ENCODE data around the gene AKNA.

AKNA gene

GRCh38 chr9:114299286-114300152 lies 88.3 kb downstream of the AKNA start:
- no peak for DNase-seq

GRCh38 chr9:114296338-114296737 lies 91.4 kb downstream of the AKNA start:
- no peak for DNase-seq

- DNase-seq: no peak
Measured at GRCh38 chr9:114294664-114295063, 93.1 kb downstream of the AKNA start.

DNA sequence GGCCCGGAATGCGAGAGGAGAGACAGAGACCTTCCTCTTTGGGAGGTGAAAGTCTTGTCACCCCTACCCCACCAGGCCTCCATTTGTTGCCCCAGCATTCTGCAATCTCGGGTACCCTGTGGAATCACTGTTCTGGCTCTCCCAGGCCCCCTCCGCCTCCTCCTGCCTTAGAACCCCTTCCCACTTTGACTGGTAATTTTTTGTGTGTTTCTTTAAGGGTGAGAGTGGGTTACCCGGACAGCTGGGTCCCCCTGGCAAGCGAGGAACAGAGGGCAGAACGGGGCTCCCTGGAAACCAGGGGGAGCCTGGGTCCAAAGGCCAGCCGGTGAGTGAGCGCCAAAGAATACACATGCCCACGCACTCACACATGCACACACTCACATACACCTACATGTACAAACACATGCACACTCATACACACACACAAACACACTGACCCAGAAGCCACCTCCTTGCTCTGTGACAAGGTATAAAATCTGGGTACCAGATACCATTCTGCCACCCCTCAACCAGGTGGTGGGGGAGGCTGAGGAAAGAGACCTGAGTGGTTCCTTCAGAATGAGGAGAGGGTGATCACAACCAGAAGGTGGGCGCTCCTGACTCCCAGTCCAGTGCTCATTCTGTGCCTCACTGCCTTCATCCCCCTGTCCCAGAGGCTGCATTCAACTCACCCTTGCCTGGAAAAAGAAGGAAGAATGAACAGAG lies 95.7 kb downstream of the AKNA start:
- DNase-seq: no peak

DNA sequence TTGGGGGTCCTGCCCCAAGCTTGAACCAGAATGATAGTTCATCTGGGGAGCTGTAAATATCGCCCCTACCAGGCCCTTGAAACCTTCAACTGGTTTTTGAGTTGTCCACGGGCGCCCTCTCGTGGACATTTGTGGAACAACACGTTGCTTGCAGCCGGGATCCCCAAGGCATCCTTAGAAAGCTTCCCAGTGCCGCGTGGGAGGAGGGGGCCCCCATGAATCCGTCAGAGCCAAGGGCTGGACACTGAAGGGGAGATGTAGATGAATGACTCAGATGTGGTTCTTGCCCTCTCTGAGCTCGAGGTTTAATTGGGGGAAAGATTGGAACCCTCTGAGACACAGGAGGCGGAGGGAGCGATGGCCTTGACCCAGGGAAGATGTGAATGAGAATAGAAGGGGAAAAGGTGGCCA lies 96.7 kb downstream of the AKNA start:
- peak; percentile 67 for DNase-seq

DNA sequence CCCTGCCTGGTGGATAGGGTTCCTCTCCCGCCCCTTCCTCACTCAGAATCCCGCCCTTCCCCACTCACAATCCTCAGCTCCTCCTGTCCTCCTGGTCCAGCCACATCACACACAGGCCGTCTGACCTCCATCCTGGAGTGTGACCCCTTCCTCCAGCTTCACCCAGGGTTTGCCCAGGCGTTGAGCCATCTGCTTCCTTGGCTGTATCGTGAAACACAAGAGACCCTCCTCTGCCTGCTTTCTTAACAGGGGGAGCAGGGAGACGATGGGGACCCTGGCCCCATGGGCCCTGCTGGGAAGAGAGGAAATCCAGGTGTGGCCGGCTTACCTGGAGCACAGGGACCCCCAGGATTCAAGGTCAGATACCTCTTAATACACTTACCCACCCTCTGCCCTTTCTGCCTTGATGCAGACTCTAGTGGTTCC lies 97.2 kb downstream of the AKNA start:
- DNase-seq: no peak

DNA sequence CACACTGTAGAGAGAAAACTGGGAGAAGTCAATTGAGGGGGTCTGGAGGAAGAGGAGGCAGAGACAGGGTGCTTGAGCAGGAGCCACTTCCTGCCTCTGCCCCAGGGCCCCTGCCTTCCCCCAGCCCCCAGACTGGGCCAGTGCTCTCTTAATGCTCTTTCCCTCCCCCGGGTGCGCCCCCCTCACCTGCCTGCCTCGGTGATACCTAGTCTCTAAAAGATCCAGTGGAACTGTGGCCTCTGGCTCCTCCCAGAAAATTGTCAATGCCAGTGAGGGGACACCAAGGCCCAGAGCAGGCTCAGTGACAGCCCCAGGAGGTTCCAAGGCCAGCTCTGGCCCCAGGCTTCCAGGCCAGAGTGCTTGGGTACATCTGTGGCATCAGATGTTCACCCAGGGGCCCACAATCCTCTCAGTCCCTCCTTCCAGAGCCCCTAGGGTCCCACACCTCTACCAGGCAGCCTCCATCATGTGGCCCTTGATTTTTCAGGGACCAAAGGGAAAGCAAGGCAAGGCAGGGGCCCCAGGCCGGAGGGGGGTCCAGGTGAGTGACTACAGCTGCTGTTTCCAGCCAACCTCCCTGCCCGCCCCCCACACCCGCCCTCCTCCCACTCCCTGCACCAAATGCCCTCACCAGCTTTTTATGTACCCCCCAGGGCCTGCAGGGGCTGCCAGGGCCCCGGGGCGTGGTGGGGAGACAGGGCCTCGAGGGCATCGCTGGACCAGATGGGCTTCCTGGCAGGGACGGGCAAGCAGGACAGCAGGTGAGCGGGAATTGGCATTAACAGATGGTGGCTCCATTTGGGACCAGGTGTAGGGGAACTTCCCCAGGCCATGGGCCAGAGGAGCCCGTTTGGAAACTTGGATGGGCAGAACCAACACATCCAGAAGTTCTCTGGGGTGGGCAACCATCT lies 98.0 kb downstream of the AKNA start:
- DNase-seq: no peak

DNA sequence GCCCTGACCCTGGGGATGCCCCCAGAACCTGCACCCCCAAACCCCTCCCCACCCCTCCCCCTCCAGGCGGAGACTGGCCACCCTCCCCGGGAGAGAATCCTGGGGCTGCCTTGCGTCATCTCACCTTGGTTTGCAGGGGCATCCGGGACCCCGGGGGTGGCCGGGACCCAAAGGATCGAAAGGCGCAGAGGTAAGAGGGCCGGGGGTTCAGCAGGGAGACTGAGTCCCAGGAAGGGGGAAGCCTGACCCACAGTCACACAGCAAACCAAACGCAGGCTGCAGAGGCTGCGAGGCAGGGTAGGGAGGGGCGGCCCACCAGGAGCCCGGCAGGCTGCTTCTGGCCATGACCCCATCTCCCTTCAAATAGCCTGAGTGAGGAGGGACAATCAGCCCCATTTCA lies 98.7 kb downstream of the AKNA start:
- no peak for DNase-seq

DNA sequence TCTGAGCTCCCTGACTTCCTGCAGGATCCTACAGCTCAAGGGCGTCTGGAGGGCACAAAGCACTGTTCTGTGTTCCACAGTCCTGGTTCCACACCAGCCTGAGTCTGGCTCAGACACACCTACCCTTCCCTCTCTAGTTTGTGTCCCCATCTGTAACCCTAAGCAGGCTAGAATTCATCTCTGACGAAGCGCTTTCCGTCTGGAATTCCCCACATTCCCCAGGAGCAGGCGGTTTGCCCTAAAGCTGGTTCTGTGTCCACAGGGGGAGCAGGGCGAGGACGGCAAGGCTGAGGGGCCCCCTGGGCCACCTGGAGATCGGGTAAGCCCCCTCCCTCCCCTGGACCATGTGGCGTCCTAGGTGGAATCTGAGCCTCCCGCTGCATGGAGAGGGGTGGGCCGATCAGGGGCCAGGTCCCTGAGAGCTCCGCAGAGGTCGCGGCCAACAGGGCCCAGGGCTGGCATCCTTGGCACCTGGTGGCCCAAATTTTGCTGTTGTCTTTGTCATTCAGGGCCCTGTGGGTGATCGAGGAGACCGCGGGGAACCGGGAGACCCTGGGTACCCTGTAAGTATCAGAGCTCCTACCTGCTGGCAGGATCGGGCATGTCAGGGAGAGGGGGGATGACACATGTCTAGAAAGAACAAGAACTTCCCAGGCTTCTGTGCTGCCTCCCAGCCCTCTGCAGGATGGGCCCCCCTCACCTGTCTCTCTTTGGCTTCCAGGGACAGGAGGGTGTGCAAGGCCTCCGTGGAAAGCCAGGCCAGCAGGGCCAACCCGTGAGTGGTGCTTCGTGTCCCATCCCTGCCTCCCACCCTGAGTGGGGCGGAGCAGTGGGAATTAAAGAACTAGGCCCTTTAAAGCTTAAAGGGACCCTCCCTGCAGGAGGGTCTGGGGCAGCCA lies 99.3 kb downstream of the AKNA start:
- no peak for DNase-seq

- no peak for DNase-seq
Measured at GRCh38 chr9:114287763-114288192, 100.0 kb downstream of the AKNA start.

DNA sequence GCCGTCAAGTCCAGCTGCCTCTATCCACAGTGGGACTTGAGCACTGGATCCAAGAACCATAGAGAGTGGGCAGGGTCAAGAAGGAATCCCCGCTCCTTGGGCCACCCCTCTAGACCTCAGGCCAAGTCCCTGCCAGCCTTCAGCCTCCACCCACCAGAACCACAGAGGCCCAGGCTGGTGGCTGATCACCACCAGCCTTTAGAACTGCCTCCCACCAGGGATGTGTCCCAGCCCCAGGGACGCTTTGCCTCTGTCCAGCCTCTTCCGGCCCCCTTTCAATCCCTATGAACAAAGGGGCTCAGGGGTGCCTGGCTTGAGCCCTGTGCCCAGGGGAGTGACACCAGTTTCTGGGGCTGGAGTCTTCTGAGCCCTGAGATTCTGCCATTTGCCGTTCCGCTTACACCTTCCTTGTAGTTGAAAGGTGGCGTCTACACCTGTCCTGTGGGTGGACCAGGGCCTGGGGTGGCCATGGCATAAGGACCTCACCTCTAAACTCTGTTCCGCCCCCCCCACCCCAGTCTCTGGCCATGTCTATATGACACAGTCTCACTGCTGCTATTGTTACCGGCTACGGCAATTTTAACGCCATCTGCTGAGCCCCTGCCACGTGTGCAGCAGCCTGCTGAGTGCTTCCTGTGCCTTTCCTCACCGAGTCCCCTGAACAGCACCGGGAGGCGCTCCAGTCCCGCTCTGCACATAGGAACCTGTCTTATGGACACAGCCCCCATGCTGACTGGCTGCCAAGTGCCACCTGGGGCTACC lies 100.6 kb downstream of the AKNA start:
- DNase-seq: no peak

- DNase-seq: no peak
Measured at GRCh38 chr9:114286146-114286679, 101.6 kb downstream of the AKNA start.

GRCh38 chr9:114285166-114285867 lies 102.5 kb downstream of the AKNA start:
- no peak for DNase-seq

- DNase-seq: no peak
Measured at GRCh38 chr9:114284316-114285060, 103.3 kb downstream of the AKNA start.

Measured in stimulated activated CD4-positive, alpha-beta T cell treated with anti-CD3 and anti-CD28 coated beads, Interleukin-12 subunit alpha, Interleukin-12 subunit beta, amount 100 ng/mL, for 4 hours (primary cell).